Naive B cell (primary cell): ENCODE results near the gene ZFAND3. TPM values are rescaled to one million over a fixed set of nuclear protein-coding genes. Genes with fewer than 3 reads are reported as not detected.
"Not testable (repeated sequence)": the region's sequence is repeated elsewhere in the genome, so short reads cannot be mapped to it uniquely, and the experiment has no call there.

Source experiments
- ATAC-seq, 2 donors: fragments of 150-1000 bp; cut with Tn5 transposase; 2 replicates each; pipeline ENCODE4 v1.10.0; 2021; ENCODE audit warnings: low read depth in 2 of 2, mild to moderate bottlenecking in 2 of 2, moderate library complexity in 2 of 2
- DNase-seq: peaks from one replicate; pipeline ENCODE4 v3.0.0; 2022
- H3K27ac Mint-ChIP-seq, 6 donors: one replicate each; pipeline ENCODE4 v1.8.0; 2020 to 2022; ENCODE audit warnings: mild to moderate bottlenecking in 6 of 6, mixed read lengths in 6 of 6, moderate library complexity in 5 of 6, inconsistent platforms in 2 of 6
- H3K27me3 Mint-ChIP-seq, 3 donors: one replicate each; pipeline ENCODE4 v1.8.0; 2021 to 2022; ENCODE audit warnings: mixed read lengths in 3 of 3, mild to moderate bottlenecking in 1 of 3
- H3K36me3 Mint-ChIP-seq, 2 donors: one replicate each; pipeline ENCODE4 v1.8.0; 2020 to 2022; ENCODE audit warnings: mixed read lengths in 2 of 2, inconsistent platforms in 1 of 2, mild to moderate bottlenecking in 1 of 2
- H3K4me1 Mint-ChIP-seq, 3 donors: one replicate each; pipeline ENCODE4 v1.8.0; 2020 to 2022; ENCODE audit warnings: mixed read lengths in 3 of 3, inconsistent platforms in 1 of 3, mild to moderate bottlenecking in 1 of 3, moderate library complexity in 1 of 3
- H3K4me3 Mint-ChIP-seq, 8 donors: one replicate each; pipeline ENCODE4 v1.8.0; 2020 to 2022; ENCODE audit warnings: mild to moderate bottlenecking in 8 of 8, mixed read lengths in 8 of 8, moderate library complexity in 8 of 8, inconsistent platforms in 2 of 8
- H3K9me3 Mint-ChIP-seq, 7 donors: one replicate each; pipeline ENCODE4 v1.8.0; 2020 to 2022; ENCODE audit warnings: mixed read lengths in 7 of 7, mild to moderate bottlenecking in 5 of 7, inconsistent platforms in 2 of 7, moderate library complexity in 1 of 7
- polyA plus RNA-seq, 6 donors: library from polyadenylated mRNA; unstranded; fragments of 300-500 nt; fragmentation: Illumina TruSeq; gene quantifications; one replicate each; pipeline ENCODE4 v1.2.3, GENCODE V29; 2021; ENCODE audit warnings: low read depth in 6 of 6

ZFAND3 gene
- polyA plus RNA-seq, 6 donors from 2014 or later = 1.9 to 6.7 (median 4.4) TPM

- DNase-seq, H3K4me3 Mint-ChIP-seq, H3K9me3 Mint-ChIP-seq, H3K27me3 Mint-ChIP-seq, ATAC-seq, H3K36me3 Mint-ChIP-seq: not testable (repeated sequence)
- H3K4me1 Mint-ChIP-seq = peaks cover 24 to 84% (median 46%) of the 10 kb centered on the region in 3 donors
- H3K27ac Mint-ChIP-seq = peak overlapping the region in 1 of 6 donors; percentile 56
Observed at GRCh38 chr6:37948584-37948983, 129.1 kb downstream of the ZFAND3 start.

GRCh38 chr6:37952027-37952426 lies 132.5 kb downstream of the ZFAND3 start:
- Mint-ChIP-seq H3K4me3 (no peak overlapping the region), H3K4me1 (peaks cover 5 to 54% (median 29%) of the 10 kb centered on the region in 3 donors), H3K36me3 (no peaks in the 10 kb centered on the region), H3K27me3 (no peaks in the 10 kb centered on the region), H3K27ac (no peak overlapping the region), H3K9me3 (peaks cover 0 to 5% (median 2%) of the 10 kb centered on the region in 7 donors)
- ATAC-seq = no peak
- DNase-seq = no peak

- H3K27me3 Mint-ChIP-seq = no peaks in the 10 kb centered on the region
- no peak overlapping the region for H3K4me3 Mint-ChIP-seq
- no peaks in the 10 kb centered on the region for H3K9me3 Mint-ChIP-seq
- DNase-seq (no peak), ATAC-seq (no peak)
- no peaks in the 10 kb centered on the region for H3K36me3 Mint-ChIP-seq
- no peak overlapping the region for H3K27ac Mint-ChIP-seq
- peaks cover 17 to 39% (median 25%) of the 10 kb centered on the region in 3 donors for H3K4me1 Mint-ChIP-seq
Observed at GRCh38 chr6:37954791-37955190, 135.3 kb downstream of the ZFAND3 start.

- ATAC-seq (no peak), DNase-seq (no peak)
- H3K27me3 Mint-ChIP-seq = no peaks in the 10 kb centered on the region
- H3K27ac Mint-ChIP-seq = no peak overlapping the region
- peaks cover 27 to 43% (median 28%) of the 10 kb centered on the region in 3 donors for H3K4me1 Mint-ChIP-seq
- H3K4me3 Mint-ChIP-seq = no peak overlapping the region
- H3K36me3 Mint-ChIP-seq = peaks cover under 1 to 7% of the 10 kb centered on the region in 2 donors
- peaks cover 0 to 2% (median 0%) of the 10 kb centered on the region in 7 donors for H3K9me3 Mint-ChIP-seq
Observed at GRCh38 chr6:37956711-37957275, 137.3 kb downstream of the ZFAND3 start.

GRCh38 chr6:37959061-37959460 lies 139.5 kb downstream of the ZFAND3 start:
- Mint-ChIP-seq H3K9me3 (peaks cover 0 to 11% (median 4%) of the 10 kb centered on the region in 7 donors), H3K4me3 (no peak overlapping the region), H3K4me1 (peaks cover 35 to 50% (median 46%) of the 10 kb centered on the region in 3 donors), H3K27ac (no peak overlapping the region), H3K27me3 (no peaks in the 10 kb centered on the region), H3K36me3 (peaks cover 10 to 20% of the 10 kb centered on the region in 2 donors)
- no peak for DNase-seq
- no peak for ATAC-seq

GRCh38 chr6:37960139-37960935 lies 140.8 kb downstream of the ZFAND3 start:
- H3K27ac Mint-ChIP-seq = no peak overlapping the region
- H3K36me3 Mint-ChIP-seq = peaks cover 13 to 20% of the 10 kb centered on the region in 2 donors
- H3K27me3 Mint-ChIP-seq = no peaks in the 10 kb centered on the region
- peaks cover 46 to 60% (median 51%) of the 10 kb centered on the region in 3 donors for H3K4me1 Mint-ChIP-seq
- ATAC-seq (no peak), DNase-seq (no peak)
- H3K9me3 Mint-ChIP-seq = peaks cover 0 to 11% (median 4%) of the 10 kb centered on the region in 7 donors
- H3K4me3 Mint-ChIP-seq = no peak overlapping the region

- not testable (repeated sequence) for H3K27me3 Mint-ChIP-seq, DNase-seq, ATAC-seq
- Mint-ChIP-seq H3K4me3 (peak overlapping the region in 2 of 8 donors; percentile 47 to 57), H3K27ac (peak overlapping the region in 3 of 6 donors; percentile 30 to 61 (median 30)), H3K9me3 (peaks cover 4 to 11% (median 5%) of the 10 kb centered on the region in 7 donors), H3K36me3 (peaks cover 29% of the 10 kb centered on the region in 2 donors), H3K4me1 (peaks cover 53 to 75% (median 59%) of the 10 kb centered on the region in 3 donors)
Observed at GRCh38 chr6:37962481-37963080, 143.1 kb downstream of the ZFAND3 start.

GRCh38 chr6:37965964-37966676 lies 146.6 kb downstream of the ZFAND3 start:
- Mint-ChIP-seq H3K4me3 (no peak overlapping the region), H3K27me3 (no peaks in the 10 kb centered on the region), H3K4me1 (peaks cover 50 to 73% (median 65%) of the 10 kb centered on the region in 3 donors), H3K36me3 (peaks cover 29 to 34% of the 10 kb centered on the region in 2 donors), H3K27ac (peak overlapping the region in 3 of 6 donors; percentile 21 to 85 (median 40)), H3K9me3 (peaks cover 4 to 11% (median 8%) of the 10 kb centered on the region in 7 donors)
- ATAC-seq = no peak
- no peak for DNase-seq

- no peak overlapping the region for H3K4me3 Mint-ChIP-seq
- ATAC-seq = no peak
- peaks cover 55 to 72% (median 65%) of the 10 kb centered on the region in 3 donors for H3K4me1 Mint-ChIP-seq
- no peaks in the 10 kb centered on the region for H3K27me3 Mint-ChIP-seq
- H3K36me3 Mint-ChIP-seq = peaks cover 27 to 29% of the 10 kb centered on the region in 2 donors
- peaks cover 4 to 9% (median 6%) of the 10 kb centered on the region in 7 donors for H3K9me3 Mint-ChIP-seq
- DNase-seq = no peak
- peak overlapping the region in 4 of 6 donors; percentile 28 to 80 (median 41) for H3K27ac Mint-ChIP-seq
Observed at GRCh38 chr6:37966801-37967200, 147.3 kb downstream of the ZFAND3 start.

- Mint-ChIP-seq H3K9me3 (peaks cover 0 to 8% (median 1%) of the 10 kb centered on the region in 7 donors), H3K27me3 (no peaks in the 10 kb centered on the region), H3K36me3 (peaks cover 19 to 23% of the 10 kb centered on the region in 2 donors), H3K4me3 (peak overlapping the region in 1 of 8 donors; percentile 30), H3K4me1 (peaks cover 57 to 72% (median 65%) of the 10 kb centered on the region in 3 donors), H3K27ac (peak overlapping the region in 2 of 6 donors; percentile 19 to 85)
- ATAC-seq (no peak), DNase-seq (no peak)
Observed at GRCh38 chr6:37967651-37968050, 148.1 kb downstream of the ZFAND3 start.

GRCh38 chr6:37971266-37971665 lies 151.7 kb downstream of the ZFAND3 start:
- H3K27me3 Mint-ChIP-seq = no peaks in the 10 kb centered on the region
- H3K4me1 Mint-ChIP-seq = peaks cover 39 to 44% (median 39%) of the 10 kb centered on the region in 3 donors
- H3K36me3 Mint-ChIP-seq = peaks cover 15 to 25% of the 10 kb centered on the region in 2 donors
- peaks cover 0 to 32% (median 22%) of the 10 kb centered on the region in 7 donors for H3K9me3 Mint-ChIP-seq
- no peak for ATAC-seq
- no peak for DNase-seq
- peak overlapping the region in 2 of 6 donors; percentile 74 to 84 for H3K27ac Mint-ChIP-seq
- peak overlapping the region in 1 of 8 donors; percentile 51 for H3K4me3 Mint-ChIP-seq

- Mint-ChIP-seq H3K4me3 (peak overlapping the region in 2 of 8 donors; percentile 34 to 51), H3K27ac (peak overlapping the region in 5 of 6 donors; percentile 49 to 84 (median 74)), H3K27me3 (no peaks in the 10 kb centered on the region), H3K4me1 (peaks cover 41 to 46% (median 43%) of the 10 kb centered on the region in 3 donors), H3K36me3 (peaks cover 12 to 21% of the 10 kb centered on the region in 2 donors), H3K9me3 (peaks cover 0 to 33% (median 23%) of the 10 kb centered on the region in 7 donors)
- ATAC-seq (no peak), DNase-seq (no peak)
Observed at GRCh38 chr6:37971711-37972390, 152.3 kb downstream of the ZFAND3 start.
